WTC11 (cell line): ENCODE data around the gene SHISAL2A. TPM values are rescaled to one million over a fixed set of nuclear protein-coding genes. Genes with fewer than 3 reads are reported as not detected.

Experiments
- ATAC-seq: fragments of 200-7000 bp; cut with Tn5 transposase; 2 replicates; pipeline ENCODE4 v1.10.0; 2021; ENCODE audit warnings: mild to moderate bottlenecking, moderate library complexity
- CTCF ChIA-PET: fragments of 300-600 bp; sonication (Branson Sonifier 250); formaldehyde crosslinking; loops from one replicate; lab custom pipeline; 2021; ENCODE audit warnings: antibody characterized with exemption; lab: Charles Lee
- POLR2A ChIA-PET: fragments of 350-600 bp; sonication (Branson Sonifier 250); formaldehyde crosslinking; loops from one replicate; lab custom pipeline; 2021; ENCODE audit warnings: antibody characterized with exemption; lab: Charles Lee
- DNase-seq: peaks from one replicate; pipeline ENCODE4 v3.0.0; 2021; ENCODE audit warnings: low spot score
- H3K27ac Mint-ChIP-seq: 2 replicates; pipeline ENCODE4 v1.8.0; 2021; ENCODE audit warnings: mixed read lengths
- H3K27me3 Mint-ChIP-seq: 2 replicates; pipeline ENCODE4 v1.8.0; 2021; ENCODE audit warnings: low read depth, mild to moderate bottlenecking, moderate library complexity, mixed read lengths
- H3K36me3 Mint-ChIP-seq: 2 replicates; pipeline ENCODE4 v1.8.0; 2021; ENCODE audit warnings: mixed read lengths
- H3K4me1 Mint-ChIP-seq: 2 replicates; pipeline ENCODE4 v1.8.0; 2022; ENCODE audit warnings: mixed read lengths
- H3K4me3 Mint-ChIP-seq: 2 replicates; pipeline ENCODE4 v1.8.0; 2021; ENCODE audit warnings: mild to moderate bottlenecking, moderate library complexity, mixed read lengths
- H3K9me3 Mint-ChIP-seq: 2 replicates; pipeline ENCODE4 v1.8.0; 2021; ENCODE audit warnings: mixed read lengths
- AFF4 ChIP-seq: sonication (generic); formaldehyde crosslinking; IDR thresholded peaks from 2 replicates; pipeline ENCODE4 v1.8.1; 2023; ENCODE audit warnings: mild to moderate bottlenecking, missing genetic modification reagents, borderline replicate concordance
- ELF4 ChIP-seq: sonication (generic); formaldehyde crosslinking; IDR thresholded peaks from 2 replicates; pipeline ENCODE4 v1.8.1; 2022; ENCODE audit warnings: low read depth, mild to moderate bottlenecking, moderate library complexity, missing genetic modification reagents
- EMX1 ChIP-seq: fragments of 250-450 bp; sonication (Bioruptor Pico); IDR thresholded peaks from 2 replicates; pipeline ENCODE4 v1.8.0; 2021; ENCODE audit warnings: mild to moderate bottlenecking
- ESRRA ChIP-seq: sonication (generic); formaldehyde crosslinking; IDR thresholded peaks from 2 replicates; pipeline ENCODE4 v1.8.1; 2022; ENCODE audit warnings: mild to moderate bottlenecking, missing genetic modification reagents, borderline replicate concordance
- GABPB1 ChIP-seq: sonication (generic); formaldehyde crosslinking; IDR thresholded peaks from 2 replicates; pipeline ENCODE4 v1.8.1; 2023; ENCODE audit warnings: mild to moderate bottlenecking, missing genetic modification reagents
- IRF1 ChIP-seq: sonication (generic); formaldehyde crosslinking; IDR thresholded peaks from 2 replicates; pipeline ENCODE4 v1.8.0; 2023; ENCODE audit warnings: missing genetic modification reagents
- MAX ChIP-seq: sonication (generic); formaldehyde crosslinking; IDR thresholded peaks from 2 replicates; pipeline ENCODE4 v1.8.0; 2022; ENCODE audit warnings: mild to moderate bottlenecking, missing genetic modification reagents
- MLX ChIP-seq: sonication (generic); formaldehyde crosslinking; IDR thresholded peaks from 2 replicates; pipeline ENCODE4 v1.8.1; 2023; ENCODE audit warnings: mild to moderate bottlenecking, missing genetic modification reagents, moderate library complexity
- MXD4 ChIP-seq: fragments of 250-450 bp; sonication (Bioruptor Pico); IDR thresholded peaks from 2 replicates; pipeline ENCODE4 v1.8.0; 2021; ENCODE audit warnings: mild to moderate bottlenecking, moderate library complexity, borderline replicate concordance
- NR3C1 ChIP-seq: sonication (generic); formaldehyde crosslinking; conservative IDR thresholded peaks from 2 replicates; pipeline ENCODE4 v1.8.1; 2023; ENCODE audit warnings: low read depth, mild to moderate bottlenecking, missing genetic modification reagents
- RORB ChIP-seq: fragments of 250-450 bp; sonication (Bioruptor Pico); IDR thresholded peaks from 2 replicates; pipeline ENCODE4 v1.9.0; 2021; ENCODE audit warnings: mild to moderate bottlenecking
- SP1 ChIP-seq: sonication (generic); formaldehyde crosslinking; conservative IDR thresholded peaks from 2 replicates; pipeline ENCODE4 v1.8.1; 2022; ENCODE audit warnings: missing genetic modification reagents
- STAT6 ChIP-seq: sonication (generic); formaldehyde crosslinking; conservative IDR thresholded peaks from 2 replicates; pipeline ENCODE4 v1.8.1; 2023; ENCODE audit warnings: mild to moderate bottlenecking, low read depth, missing genetic modification reagents, moderate library complexity
- ZBTB21 ChIP-seq: sonication (generic); formaldehyde crosslinking; IDR thresholded peaks from 2 replicates; pipeline ENCODE4 v1.8.1; 2023; ENCODE audit warnings: mild to moderate bottlenecking, missing genetic modification reagents, borderline replicate concordance
- ZMAT4 ChIP-seq: fragments of 250-450 bp; sonication (Bioruptor Pico); IDR thresholded peaks from 2 replicates; pipeline ENCODE4 v1.9.0; 2021; ENCODE audit warnings: mild to moderate bottlenecking
- ZNF121 ChIP-seq: sonication (generic); formaldehyde crosslinking; IDR thresholded peaks from 2 replicates; pipeline ENCODE4 v1.8.0; 2023; ENCODE audit warnings: missing genetic modification reagents
- ZNF263 ChIP-seq: sonication (generic); formaldehyde crosslinking; IDR thresholded peaks from 2 replicates; pipeline ENCODE4 v1.8.1; 2022; ENCODE audit warnings: low read depth, mild to moderate bottlenecking, moderate library complexity, missing genetic modification reagents
- ZNF396 ChIP-seq: fragments of 250-450 bp; sonication (Bioruptor Pico); IDR thresholded peaks from 2 replicates; pipeline ENCODE4 v1.8.0; 2021; ENCODE audit warnings: mild to moderate bottlenecking, moderate library complexity, borderline replicate concordance
- ZNF425 ChIP-seq: fragments of 250-450 bp; sonication (Bioruptor Pico); conservative IDR thresholded peaks from 2 replicates; pipeline ENCODE4 v1.9.0; 2021; ENCODE audit warnings: mild to moderate bottlenecking
- ZSCAN18 ChIP-seq: fragments of 250-450 bp; sonication (Bioruptor Pico); IDR thresholded peaks from 2 replicates; pipeline ENCODE4 v2.1.2; 2022; ENCODE audit warnings: mild to moderate bottlenecking, moderate library complexity
- total RNA-seq: library from RNA; stranded (reverse); gene quantifications from 3 replicates; pipeline ENCODE4 v1.2.3, GENCODE V29; 2021

SHISAL2A gene
- total RNA-seq, 1 experiment from 2014 or later = 1.4 TPM

- no peak for ATAC-seq
- H3K27ac Mint-ChIP-seq = no peak overlapping the region
- ChIA-PET POLR2A (interaction anchor here (0.7 kb wide), 1 partner anchor 13 kb away, joined by 4 read pairs; no protein-coding TSS in a partner anchor), CTCF (no interaction called here)
- H3K9me3 Mint-ChIP-seq = 0 out of 2 replicates have a peak, but pooled peaks cover 3% of the 10 kb centered on the region
- no peaks in the 10 kb centered on the region for H3K36me3 Mint-ChIP-seq
- H3K4me3 Mint-ChIP-seq = no peak overlapping the region
- H3K27me3 Mint-ChIP-seq = peaks cover 45% of the 10 kb centered on the region
- peaks cover 11% of the 10 kb centered on the region for H3K4me1 Mint-ChIP-seq
- TF ChIP-seq MAX (CRISPR knock-in tag) (no peak), EMX1 (CRISPR knock-in tag) (no peak), SP1 (no peak), GABPB1 (CRISPR knock-in tag) (no peak), IRF1 (CRISPR knock-in tag) (no peak), ZNF263 (CRISPR knock-in tag) (no peak), STAT6 (CRISPR knock-in tag) (no peak), AFF4 (no peak), ELF4 (CRISPR knock-in tag) (no peak), ZNF396 (CRISPR knock-in tag) (no peak), ZMAT4 (no peak)
- TF ChIP-seq, all 79 proteins: peak for 0
- DNase-seq = no peak
These were observed 33.7 kb upstream of the SHISAL2A start for GRCh38 chr1:52599236-52599635.

GRCh38 chr1:52600533-52601179 lies 32.3 kb upstream of the SHISAL2A start:
- DNase-seq = no peak
- H3K36me3 Mint-ChIP-seq = no peaks in the 10 kb centered on the region
- H3K27me3 Mint-ChIP-seq = peaks cover 48% of the 10 kb centered on the region
- POLR2A ChIA-PET = interaction anchor here (1.4 kb wide), 1 partner anchor 10 kb away, joined by 3 read pairs; no protein-coding TSS in a partner anchor
- H3K4me1 Mint-ChIP-seq = peaks cover 11% of the 10 kb centered on the region
- CTCF ChIA-PET = interaction anchor here (0.6 kb wide), 1 partner anchor 245 kb away, joined by 3 read pairs; no protein-coding TSS in a partner anchor
- H3K9me3 Mint-ChIP-seq = 0 out of 2 replicates have a peak, but pooled peaks cover 3% of the 10 kb centered on the region
- no peak overlapping the region for H3K4me3 Mint-ChIP-seq
- ATAC-seq = no peak
- no peak overlapping the region for H3K27ac Mint-ChIP-seq
- TF ChIP-seq NR3C1 (CRISPR knock-in tag) (no peak), MLX (no peak), ESRRA (CRISPR knock-in tag) (no peak), ZMAT4 (no peak), ZNF425 (no peak), ZBTB21 (CRISPR knock-in tag) (no peak), ZSCAN18 (CRISPR knock-in tag) (no peak), RORB (no peak), ZNF121 (no peak), IRF1 (CRISPR knock-in tag) (no peak), MXD4 (CRISPR knock-in tag) (no peak)
